Thyroid gland (tissue), 4 donors: ENCODE results near the gene GFRAL.

Experiments used
- CTCF ChIP-seq, 6 experiments: fragments of 200-600 bp in 3 of 6; fragments of 450-650 bp in 3 of 6; sonication (generic) in 3 of 6; IDR thresholded peaks; one replicate each; pipeline ENCODE4 v1.5.1; 2016 to 2019; ENCODE audit warnings: antibody characterized with exemption in 6 of 6, mild to moderate bottlenecking in 2 of 6, inconsistent platforms in 1 of 6, moderate library complexity in 1 of 6
- POLR2A ChIP-seq, 2 donors: fragments of 450-650 bp; IDR thresholded peaks; one replicate each; pipeline ENCODE4 v1.6.1; 2017; ENCODE audit warnings: antibody characterized with exemption in 2 of 2, mild to moderate bottlenecking in 2 of 2, moderate library complexity in 1 of 2

DNA sequence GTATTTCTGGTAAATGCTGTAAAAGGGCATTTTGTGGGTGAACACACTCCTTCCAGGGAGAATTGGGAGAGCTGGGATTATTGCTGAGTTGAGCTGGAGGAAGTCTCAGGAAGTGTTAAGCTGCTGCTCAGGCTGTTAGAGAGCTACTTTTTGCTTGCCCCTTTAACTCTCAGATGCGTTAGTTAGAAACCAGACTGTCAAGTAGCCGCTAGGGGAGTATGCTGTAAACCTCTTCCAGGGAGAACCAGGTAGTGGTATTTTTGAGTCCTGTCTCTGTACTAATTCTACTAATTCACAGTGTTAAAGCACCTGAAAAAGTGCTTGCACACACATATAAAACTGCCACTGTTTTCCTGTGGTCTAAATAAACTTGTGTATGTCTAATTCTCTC, 6.6 kb upstream of the GFRAL start:
- no peak for TF ChIP-seq CTCF (IDR thresholded peaks at IDR 0.05)
- no peak for TF ChIP-seq POLR2A (IDR thresholded peaks at IDR 0.05)
